ENCODE data around the gene CPT2. TPM values are rescaled to one million over a fixed set of nuclear protein-coding genes. Genes with fewer than 3 reads are reported as not detected.

CPT2 gene
- total RNA-seq, 3 donors from 2014 or later = 30.1 to 75.3 (median 52.3) TPM

DNA sequence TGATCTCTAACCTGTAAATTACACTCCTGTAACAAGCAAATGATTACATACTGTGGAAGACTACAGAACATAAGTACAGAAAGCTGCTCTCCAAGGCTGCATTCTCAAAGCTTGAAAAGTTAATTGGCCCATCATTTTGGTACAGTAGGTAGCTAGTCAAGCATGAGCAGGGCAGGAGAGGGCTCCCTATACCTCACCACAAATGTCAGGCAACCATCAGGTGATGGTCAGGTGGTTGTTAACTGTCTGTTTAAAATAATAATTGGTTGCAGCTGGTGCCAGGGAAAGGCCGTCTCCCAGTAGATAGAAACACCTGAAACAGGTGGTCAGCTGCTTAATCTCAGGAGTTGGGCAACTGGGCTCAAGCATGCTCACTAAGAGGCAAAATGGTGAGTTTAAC is 41.1 kb upstream of the CPT2 start:
- Histone ChIP-seq H3K9me3 (no peaks in the 10 kb centered on the region), H3K4me3 (no peak overlapping the region), H3K36me3 (ENCODE audit: low read depth) (no peaks in the 10 kb centered on the region), H3K4me1 (ENCODE audit: low read depth) (no peaks in the 10 kb centered on the region)
- intact Hi-C loops (cut with DNase I, micrococcal nuclease) = no loop called here
- TF ChIP-seq, protein P1, sequence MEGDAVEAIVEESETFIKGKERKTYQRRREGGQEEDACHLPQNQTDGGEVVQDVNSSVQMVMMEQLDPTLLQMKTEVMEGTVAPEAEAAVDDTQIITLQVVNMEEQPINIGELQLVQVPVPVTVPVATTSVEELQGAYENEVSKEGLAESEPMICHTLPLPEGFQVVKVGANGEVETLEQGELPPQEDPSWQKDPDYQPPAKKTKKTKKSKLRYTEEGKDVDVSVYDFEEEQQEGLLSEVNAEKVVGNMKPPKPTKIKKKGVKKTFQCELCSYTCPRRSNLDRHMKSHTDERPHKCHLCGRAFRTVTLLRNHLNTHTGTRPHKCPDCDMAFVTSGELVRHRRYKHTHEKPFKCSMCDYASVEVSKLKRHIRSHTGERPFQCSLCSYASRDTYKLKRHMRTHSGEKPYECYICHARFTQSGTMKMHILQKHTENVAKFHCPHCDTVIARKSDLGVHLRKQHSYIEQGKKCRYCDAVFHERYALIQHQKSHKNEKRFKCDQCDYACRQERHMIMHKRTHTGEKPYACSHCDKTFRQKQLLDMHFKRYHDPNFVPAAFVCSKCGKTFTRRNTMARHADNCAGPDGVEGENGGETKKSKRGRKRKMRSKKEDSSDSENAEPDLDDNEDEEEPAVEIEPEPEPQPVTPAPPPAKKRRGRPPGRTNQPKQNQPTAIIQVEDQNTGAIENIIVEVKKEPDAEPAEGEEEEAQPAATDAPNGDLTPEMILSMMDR (IDR thresholded peaks at IDR 0.05) = no peak
- no peak for DNase-seq
- ATAC-seq = no peak

DNA sequence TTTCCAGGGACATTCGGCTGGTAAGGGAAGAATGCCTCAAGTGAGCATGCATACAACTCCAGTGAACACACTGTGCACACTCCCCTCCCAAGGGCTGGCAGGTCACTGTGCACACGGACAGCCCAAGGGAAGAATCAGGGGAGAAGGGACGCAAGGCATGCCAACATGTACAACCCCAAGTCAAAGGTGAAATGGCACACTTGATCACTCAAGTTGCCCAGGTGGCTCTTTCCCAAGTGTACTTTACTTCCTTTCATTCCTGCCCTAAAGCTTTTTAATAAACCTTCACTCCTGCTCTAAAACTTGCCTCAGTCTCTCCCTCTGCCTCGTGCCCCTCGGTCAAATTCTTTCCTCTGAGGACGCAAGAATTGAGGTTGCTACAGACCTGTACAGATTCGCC is 40.7 kb upstream of the CPT2 start:
- ATAC-seq = no peak

DNA sequence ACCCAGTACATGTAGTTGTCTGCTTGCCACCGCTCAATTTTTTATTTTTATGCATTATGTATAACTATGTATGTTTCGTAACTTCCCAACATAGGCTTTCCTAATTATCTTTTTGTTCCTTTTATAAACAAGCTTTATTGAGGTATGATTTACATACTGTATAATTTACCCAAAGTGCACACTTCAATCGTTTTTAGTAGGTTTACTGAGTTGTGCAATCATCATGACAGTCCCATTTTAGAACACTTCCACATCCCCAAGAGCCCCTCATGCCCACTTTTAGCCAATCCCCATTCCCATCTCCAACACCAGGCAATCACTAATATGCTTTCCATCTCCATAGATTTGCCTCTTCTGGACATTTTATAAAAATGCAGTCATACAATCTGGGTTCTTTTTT is 39.8 kb upstream of the CPT2 start:
- intact Hi-C loops (cut with DNase I, micrococcal nuclease) = no loop called here
- no peaks in the 10 kb centered on the region for H3K36me3 ChIP-seq (ENCODE audit: low read depth)
- no peak for DNase-seq
- H3K4me1 ChIP-seq (ENCODE audit: low read depth) = no peaks in the 10 kb centered on the region
- no peak overlapping the region for H3K4me3 ChIP-seq
- TF ChIP-seq, protein P1 (IDR thresholded peaks at IDR 0.05) = no peak
- no peaks in the 10 kb centered on the region for H3K9me3 ChIP-seq
- no peak for ATAC-seq

More for the DNA sequence above, 40.7 kb upstream of the CPT2 start:
- DNase-seq = no peak
- no peaks in the 10 kb centered on the region for H3K4me1 ChIP-seq (ENCODE audit: low read depth)
- no peaks in the 10 kb centered on the region for H3K9me3 ChIP-seq
- H3K4me3 ChIP-seq = no peak overlapping the region
- intact Hi-C loops (cut with DNase I, micrococcal nuclease) = no loop called here
- no peaks in the 10 kb centered on the region for H3K36me3 ChIP-seq (ENCODE audit: low read depth)
- TF ChIP-seq, protein P1 (IDR thresholded peaks at IDR 0.05) = no peak

DNA sequence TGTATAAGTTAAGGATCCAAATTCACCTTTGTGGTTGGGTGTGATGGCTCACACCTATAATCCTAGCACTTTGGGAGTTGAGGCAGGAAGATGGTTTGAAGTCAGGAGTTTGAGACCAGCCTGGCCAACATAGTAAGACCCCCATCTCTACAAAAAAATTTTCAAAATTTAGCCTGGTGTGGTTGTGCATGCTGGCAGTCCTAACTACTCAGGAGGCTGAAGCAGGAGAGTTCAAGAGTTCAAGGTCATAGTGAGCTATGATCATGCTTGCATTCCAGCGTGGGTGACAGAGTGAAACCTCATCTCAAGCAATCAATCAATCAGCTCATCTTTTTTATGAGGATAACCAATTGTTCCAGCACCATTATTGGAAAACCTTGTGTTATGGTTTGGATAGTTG is 37.7 kb upstream of the CPT2 start:
- intact Hi-C loops (cut with DNase I, micrococcal nuclease) = no loop called here
- no peaks in the 10 kb centered on the region for H3K4me1 ChIP-seq (ENCODE audit: low read depth)
- TF ChIP-seq, protein P1 (IDR thresholded peaks at IDR 0.05) = no peak
- DNase-seq (no peak), ATAC-seq (no peak)
- no peak overlapping the region for H3K4me3 ChIP-seq
- H3K36me3 ChIP-seq (ENCODE audit: low read depth) = no peaks in the 10 kb centered on the region
- H3K9me3 ChIP-seq = no peaks in the 10 kb centered on the region

DNA sequence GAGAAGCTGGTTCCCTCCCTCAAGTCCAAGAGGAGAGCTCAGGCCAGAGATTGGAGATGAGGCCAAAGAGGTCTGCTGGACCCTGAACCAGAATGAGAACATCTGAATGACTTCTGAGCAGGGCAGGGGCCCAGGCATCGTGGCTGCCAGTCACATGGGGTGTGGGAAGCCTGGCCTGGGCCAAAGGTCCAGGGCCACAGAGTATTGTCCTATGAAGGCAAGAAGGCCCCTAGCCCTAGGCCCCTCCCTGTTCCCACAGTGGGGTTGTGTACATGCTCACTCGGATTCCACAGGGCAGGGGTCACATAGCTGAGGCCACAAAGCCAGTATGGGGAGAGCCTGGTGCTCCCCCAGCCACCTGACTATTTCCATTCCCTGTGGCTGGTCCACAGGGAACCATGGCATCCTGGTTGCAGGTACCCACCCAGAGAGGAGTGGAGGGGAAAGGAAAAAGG is 35.7 kb upstream of the CPT2 start:
- Histone ChIP-seq H3K36me3 (ENCODE audit: low read depth) (no peaks in the 10 kb centered on the region), H3K9me3 (no peaks in the 10 kb centered on the region), H3K4me1 (ENCODE audit: low read depth) (no peaks in the 10 kb centered on the region), H3K4me3 (no peak overlapping the region)
- ATAC-seq (no peak), DNase-seq (no peak)
- intact Hi-C loops (cut with DNase I, micrococcal nuclease) = no loop called here
- TF ChIP-seq, protein P1 (IDR thresholded peaks at IDR 0.05) = no peak

DNA sequence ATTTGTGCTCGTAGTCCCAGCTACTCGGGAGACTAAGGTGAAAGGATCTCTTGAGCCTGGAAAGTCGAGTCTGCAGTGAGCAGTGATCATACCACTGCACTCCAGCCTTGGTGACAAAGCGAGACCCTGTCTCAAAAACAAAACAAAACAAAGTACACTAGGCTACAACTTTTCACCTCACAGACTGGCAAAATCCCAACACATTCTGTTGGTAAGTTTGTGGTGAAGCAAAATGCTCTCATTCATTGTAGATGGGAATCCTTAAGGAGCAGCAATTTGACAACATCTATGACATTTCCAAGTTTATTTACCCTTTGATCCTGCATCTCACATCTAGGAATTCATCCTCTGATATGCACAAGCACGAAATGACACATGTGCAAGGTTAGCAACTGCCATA is 34.0 kb upstream of the CPT2 start:
- Histone ChIP-seq H3K36me3 (ENCODE audit: low read depth) (no peaks in the 10 kb centered on the region), H3K9me3 (no peaks in the 10 kb centered on the region), H3K4me1 (ENCODE audit: low read depth) (no peaks in the 10 kb centered on the region), H3K4me3 (no peak overlapping the region)
- ATAC-seq (no peak), DNase-seq (no peak)
- TF ChIP-seq, protein P1 (IDR thresholded peaks at IDR 0.05) = no peak
- intact Hi-C loops (cut with DNase I, micrococcal nuclease) = no loop called here
